K562 (cell line): ENCODE data around the gene LHB. TPM values are rescaled to one million over a fixed set of nuclear protein-coding genes. Genes with fewer than 3 reads are reported as not detected.
A peak's percentile ranks its signal among the peaks of the same experiment; 100 is the strongest.

ENCODE experiments used
- CBFA2T3 ChIP-seq: fragments of 450-650 bp; IDR thresholded peaks from 2 replicates; pipeline ENCODE4 v1.6.1; 2017
- E2F5 ChIP-seq: sonication (generic); formaldehyde crosslinking; IDR thresholded peaks from 2 replicates; pipeline ENCODE4 v1.8.0; 2022; ENCODE audit warnings: mild to moderate bottlenecking, missing genetic modification reagents
- GTF2F1 ChIP-seq: IDR thresholded peaks from 2 replicates; pipeline ENCODE4 v1.6.1; 2011; ENCODE audit warnings: low read depth, low read length, improper control_type of control experiment
- LARP7 ChIP-seq: fragments of 450-650 bp; IDR thresholded peaks from 2 replicates; pipeline ENCODE4 v1.6.1; 2016
- NCOA1 ChIP-seq: fragments of 450-650 bp; IDR thresholded peaks from 2 replicates; pipeline ENCODE4 v1.6.1; 2016; ENCODE audit warnings: low read depth
- REST ChIP-seq, 2 experiments: fragments of 450-650 bp; formaldehyde crosslinking in 1 of 2; IDR thresholded peaks; 2 replicates each; pipeline versions ENCODE4 v1.4.0 to v1.6.1; 2014 to 2020; ENCODE audit warnings: mild to moderate bottlenecking in 2 of 2, borderline replicate concordance in 1 of 2, low read depth in 1 of 2
- TCF15 ChIP-seq: fragments of 250-450 bp; sonication (Bioruptor Pico); IDR thresholded peaks from 2 replicates; pipeline ENCODE4 v1.8.0; 2022; ENCODE audit warnings: moderate library complexity, mild to moderate bottlenecking, inconsistent platforms
- THRA ChIP-seq: fragments of 450-650 bp; IDR thresholded peaks from 2 replicates; pipeline ENCODE4 v1.6.1; 2017; ENCODE audit warnings: mild to moderate bottlenecking, moderate library complexity
- ZBED1 ChIP-seq: IDR thresholded peaks from 2 replicates; pipeline ENCODE4 v1.6.1; 2014
- ZBTB33 ChIP-seq: sonication (generic); formaldehyde crosslinking; IDR thresholded peaks from 2 replicates; pipeline ENCODE4 v1.8.1; 2023; ENCODE audit warnings: mild to moderate bottlenecking, missing genetic modification reagents
- ZFP91 ChIP-seq: sonication (generic); formaldehyde crosslinking; IDR thresholded peaks from 2 replicates; pipeline ENCODE4 v1.8.0; 2022; ENCODE audit warnings: mild to moderate bottlenecking, missing genetic modification reagents
- ZNF507 ChIP-seq: conservative IDR thresholded peaks from 2 replicates; pipeline ENCODE4 v1.6.1; 2017; ENCODE audit warnings: missing genetic modification characterization, missing compliant biosample characterization
- ZNF583 ChIP-seq: fragments of 250-450 bp; sonication (Bioruptor Pico); IDR thresholded peaks from 2 replicates; pipeline ENCODE4 v1.4.0; 2020
- polyA plus RNA-seq, 8 experiments: library from polyadenylated mRNA; depleted of rRNA in 4 of 8; stranded (reverse) in 5 of 8; unstranded in 3 of 8; fragments of >200 nt; fragmentation: Nextera tagmentation in 2 of 8; fragmentation: Illumina TruSeq in 1 of 8; extraction: Ambion mirVana in 2 of 8; extraction: Trizol in 1 of 8; gene quantifications; 2 replicates each; pipeline versions ENCODE4 v1.2.1 to v1.2.3, GENCODE V29; 2011 to 2014; ENCODE audit warnings: inconsistent platforms in 1 of 8, missing spikeins in 1 of 8
- total RNA-seq, 7 experiments: library from RNA; depleted of rRNA in 6 of 7; stranded (reverse); fragments of >200 nt in 6 of 7; fragmentation: Illumina TruSeq in 2 of 7; extraction: Trizol in 2 of 7; gene quantifications; 2 replicates each; pipeline versions ENCODE4 v1.2.1 to v1.2.3, GENCODE V29; 2011 to 2021; ENCODE audit warnings: low replicate concordance in 1 of 7

Gene LHB
- total and polyA plus RNA-seq, 9 of the 15 experiments (the other 6 are each of a cell fraction or from before 2014, with no cell fraction given), result 0.54 TPM; not detected in 8

GRCh38 chr19:48967346-48968178 is 49.3 kb downstream of the LHB start (continued):
- no peak for TF ChIP-seq ZFP91
- TF ChIP-seq TCF15 (CRISPR knock-in tag), result no peak
- TF ChIP-seq CBFA2T3, result no peak
- TF ChIP-seq THRA, result no peak
- no peak for TF ChIP-seq LARP7
- no peak for TF ChIP-seq ZNF507 (tag)
- 0 out of 2 replicates have a peak, but pooled peaks have one; percentile 13 for TF ChIP-seq GTF2F1
- no peak for TF ChIP-seq E2F5 (CRISPR knock-in tag)
- peak; percentile 65 for TF ChIP-seq REST (IDR thresholded peaks at IDR 0.05; ENCODE audit: borderline replicate concordance)
- TF ChIP-seq REST (CRISPR knock-in tag; IDR thresholded peaks at IDR 0.05; ENCODE audit: low read depth), result peak; percentile 78
- TF ChIP-seq ZBTB33 (CRISPR knock-in tag), result 0 out of 2 replicates have a peak, but pooled peaks have one; percentile 52
- no peak for TF ChIP-seq ZNF583 (CRISPR knock-in tag)
- peak; percentile 78; the same call in 1 of the 2 replicates for TF ChIP-seq ZBED1
- no peak for TF ChIP-seq NCOA1
